GM18520 (cell line): ENCODE results near the gene FYB1.

Experiments used
- ATAC-seq: cut with Tn5 transposase; IDR thresholded peaks from one replicate; pipeline ENCODE4 v1.9.1; 2021; ENCODE audit not compliant: unreplicated experiment

FYB1 gene

DNA sequence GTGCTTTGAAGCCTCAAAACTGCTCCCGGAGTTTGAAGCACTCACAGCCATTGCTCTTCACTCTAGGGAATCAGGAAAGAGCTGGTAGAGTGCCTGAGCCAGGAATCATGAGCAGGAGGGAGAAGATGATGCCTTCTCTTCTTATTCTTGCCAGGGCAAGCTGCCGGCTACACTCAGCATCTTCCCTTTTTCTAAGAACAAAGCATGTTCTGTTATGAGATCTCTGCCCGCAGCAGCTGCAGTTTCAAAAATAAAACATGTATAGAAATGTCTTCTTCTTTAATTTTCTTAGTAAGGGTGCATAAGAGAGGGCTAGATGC, 87.3 kb downstream of the FYB1 start:
- no peak for ATAC-seq

GRCh38 chr5:39131210-39132127, 87.9 kb downstream of the FYB1 start:
- no peak for ATAC-seq

DNA sequence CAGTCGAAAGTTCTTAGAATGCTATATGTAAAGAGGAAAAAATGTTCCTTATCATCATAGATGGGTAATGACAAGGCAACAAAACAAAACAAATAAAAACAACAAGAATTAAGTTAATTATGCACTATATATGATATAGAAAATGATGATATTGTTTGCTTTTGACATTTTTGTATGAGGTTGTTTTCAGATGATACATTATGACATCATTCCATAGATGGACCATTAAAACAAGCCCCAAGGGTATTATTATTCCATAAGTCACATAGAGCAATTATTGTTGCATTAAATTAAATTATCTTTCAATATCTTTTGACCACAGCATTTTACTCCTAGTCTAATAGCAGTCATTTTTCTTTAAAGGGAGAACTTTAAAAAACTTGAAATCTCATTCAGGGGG, 88.6 kb downstream of the FYB1 start:
- ATAC-seq, result no peak

GRCh38 chr5:39121922-39122321, 97.4 kb downstream of the FYB1 start:
- no peak for ATAC-seq

DNA sequence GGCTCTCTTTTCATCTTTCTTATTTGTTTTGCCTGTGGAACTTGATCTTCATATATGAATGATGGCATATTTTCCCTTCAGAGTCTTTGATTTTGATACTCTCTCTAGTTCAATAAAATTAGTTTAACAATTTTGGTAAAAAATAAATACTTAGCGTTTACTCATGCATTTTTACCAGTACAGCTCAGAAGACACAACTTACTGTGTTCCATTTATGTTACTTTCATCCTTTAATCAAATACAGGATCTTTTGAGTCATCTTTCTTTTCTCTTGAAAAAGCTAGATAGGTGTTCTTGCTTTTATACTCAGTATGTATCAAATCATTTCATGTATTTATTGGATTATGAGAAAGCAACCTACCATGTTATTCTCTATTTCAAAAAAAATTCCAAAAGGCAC, 98.0 kb downstream of the FYB1 start:
- ATAC-seq, result no peak

DNA sequence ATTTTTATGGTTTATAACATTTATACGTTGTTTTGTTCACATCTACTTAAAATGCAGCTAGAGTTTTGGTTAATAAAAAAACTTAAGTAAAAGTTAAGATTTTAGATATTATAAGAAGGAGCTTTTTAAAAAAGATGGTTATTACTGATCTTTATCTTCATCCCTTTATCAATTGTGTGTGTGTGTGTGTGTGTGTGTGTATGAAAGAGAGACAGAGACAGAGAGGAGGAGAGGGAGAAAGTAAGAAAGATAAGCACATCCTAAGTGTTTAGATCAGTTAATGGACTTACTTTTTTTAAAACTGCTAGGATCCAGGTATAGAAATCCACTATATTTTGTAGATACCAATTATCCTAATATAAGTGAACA, 99.3 kb downstream of the FYB1 start:
- ATAC-seq, result no peak

DNA sequence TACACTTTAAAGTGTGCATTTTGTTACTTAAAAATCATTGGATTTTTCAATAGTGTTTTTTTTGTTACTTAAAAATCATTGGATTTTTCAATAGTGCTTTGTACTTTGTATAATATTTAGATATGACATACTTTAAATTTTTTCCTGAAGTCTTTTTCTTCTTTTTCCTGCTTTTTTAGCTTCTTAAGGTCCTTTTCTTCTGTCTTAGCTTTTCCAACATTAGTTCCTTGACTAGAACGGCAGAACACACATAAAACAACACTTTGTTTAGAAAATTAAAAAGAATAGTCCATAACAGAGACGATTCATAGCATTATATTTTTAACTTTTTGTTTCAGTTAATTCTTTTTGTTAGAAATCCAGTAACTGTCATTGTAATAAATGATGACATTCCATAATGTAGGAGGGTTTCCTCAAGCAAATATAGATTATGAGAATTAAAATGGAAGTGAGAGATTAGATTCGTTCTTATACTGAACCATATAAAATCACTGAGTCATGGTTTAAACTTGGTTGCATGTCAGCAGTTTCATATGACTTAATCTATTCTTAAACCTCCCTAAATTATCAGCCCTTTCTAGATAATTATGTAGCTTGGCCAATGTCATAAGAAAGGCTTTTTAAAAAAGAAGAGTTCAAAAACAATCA, 99.8 kb downstream of the FYB1 start:
- no peak for ATAC-seq

GRCh38 chr5:39118638-39119037, 100.7 kb downstream of the FYB1 start:
- no peak for ATAC-seq

DNA sequence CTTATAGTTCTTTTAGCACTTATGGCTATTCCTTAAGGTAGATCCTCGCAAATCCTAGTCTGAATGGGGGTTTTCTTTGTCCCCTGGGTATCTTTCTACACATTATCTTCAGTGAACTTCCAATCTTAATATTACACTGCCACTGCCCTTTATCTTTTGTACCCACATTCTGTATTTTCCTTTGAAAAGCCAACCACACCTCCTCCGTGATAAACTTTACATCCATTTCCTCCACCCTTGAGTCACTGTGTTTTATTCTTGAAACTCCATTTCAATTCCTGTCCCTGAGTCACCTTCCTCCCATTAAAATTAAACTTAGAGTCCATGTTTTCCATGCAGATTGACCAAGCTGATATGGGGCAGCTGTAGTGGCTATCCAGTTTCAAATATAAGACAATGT, 102.0 kb downstream of the FYB1 start:
- ATAC-seq, result no peak

- no peak for ATAC-seq
Measured at GRCh38 chr5:39116344-39117170, 102.8 kb downstream of the FYB1 start.

DNA sequence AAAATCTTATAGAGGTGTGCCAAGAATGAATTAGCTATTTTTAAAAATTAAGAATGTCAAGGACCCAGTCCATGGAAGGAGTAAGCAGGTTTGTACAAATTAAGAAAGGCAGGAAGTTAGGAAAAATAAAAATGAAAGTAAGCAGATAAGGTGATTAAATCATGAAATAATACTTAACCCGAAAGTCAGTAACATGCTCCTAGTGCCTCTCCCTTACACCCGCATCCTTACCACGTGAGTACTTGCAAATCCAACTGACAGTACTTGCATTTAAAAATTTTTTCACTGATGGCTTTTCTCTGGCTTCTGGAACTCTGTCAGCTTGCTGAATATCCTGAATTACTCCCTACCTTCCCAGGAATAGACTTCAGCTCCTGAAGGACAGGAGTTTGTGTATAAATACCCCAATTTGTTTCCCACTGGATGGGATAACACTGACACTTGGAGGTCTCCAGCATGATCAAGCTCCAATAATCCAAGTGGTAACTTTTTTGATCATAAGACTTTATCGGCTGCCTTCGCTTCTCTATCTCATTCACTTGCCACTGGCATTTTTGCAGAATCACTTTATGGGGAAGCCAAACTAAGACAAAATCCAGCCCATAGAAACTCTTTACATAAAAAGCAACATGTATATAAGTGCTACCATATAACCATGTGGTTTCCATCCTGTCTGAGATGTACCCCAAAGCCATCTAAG, 103.6 kb downstream of the FYB1 start:
- ATAC-seq, result no peak

DNA sequence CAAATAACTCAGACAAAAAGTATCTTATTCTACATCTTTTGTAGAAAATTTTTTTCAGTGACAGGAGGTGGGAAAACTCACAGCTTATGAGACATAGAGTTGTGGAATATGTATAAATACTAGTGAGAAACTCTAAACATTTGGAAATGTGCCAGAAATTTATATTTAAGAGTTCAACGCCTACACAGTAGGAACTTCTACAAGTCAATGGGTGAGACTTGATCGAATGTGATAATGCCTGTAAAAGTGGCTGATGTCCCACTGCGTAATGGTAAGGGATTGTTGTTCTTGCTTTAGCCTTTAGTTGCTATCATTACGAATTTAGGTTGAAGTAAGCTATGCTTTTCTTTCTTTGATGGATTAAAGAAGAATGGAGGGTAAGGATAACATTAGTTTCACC, 105.2 kb downstream of the FYB1 start:
- no peak for ATAC-seq

GRCh38 chr5:39113354-39113953, 105.9 kb downstream of the FYB1 start:
- ATAC-seq, result no peak

DNA sequence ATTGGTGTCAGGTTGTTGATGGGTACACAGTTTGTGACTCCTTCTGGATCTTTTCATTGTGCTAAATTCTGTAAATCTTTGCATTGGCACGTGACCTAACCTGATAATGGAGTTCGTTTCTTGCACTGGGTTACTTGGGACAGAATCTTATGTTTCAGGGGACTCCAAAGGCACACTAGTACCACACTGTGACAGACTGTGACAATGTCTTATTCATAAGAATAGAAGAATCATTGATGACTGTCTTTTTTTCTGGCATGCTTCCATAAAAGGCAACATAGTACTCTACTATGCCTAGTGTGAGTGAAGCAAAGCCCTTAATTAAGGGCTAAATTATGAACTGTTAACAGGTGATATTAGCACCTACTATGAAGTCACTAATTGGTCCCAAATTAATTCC, 109.8 kb downstream of the FYB1 start:
- ATAC-seq, result no peak

GRCh38 chr5:39108987-39109386, 110.4 kb downstream of the FYB1 start:
- ATAC-seq, result no peak

DNA sequence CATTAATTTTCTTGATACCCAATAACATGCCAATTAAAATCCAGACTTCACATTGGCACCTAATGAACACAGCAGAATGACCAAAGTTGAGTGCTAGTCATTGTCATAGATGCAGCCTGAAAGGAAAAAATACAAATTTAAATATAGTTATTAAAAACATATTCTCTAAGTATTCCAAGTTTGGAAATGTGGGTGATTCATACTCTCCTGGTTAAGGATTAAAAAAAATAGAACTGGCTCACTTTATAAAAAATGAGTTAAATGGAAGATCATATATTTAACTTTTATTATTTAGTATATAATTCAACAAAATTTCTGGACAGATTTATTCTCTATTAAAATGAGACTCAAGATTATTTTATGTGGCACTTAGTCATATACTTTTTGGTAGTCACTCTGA, 112.0 kb downstream of the FYB1 start:
- no peak for ATAC-seq

GRCh38 chr5:39106322-39106721, 113.0 kb downstream of the FYB1 start:
- no peak for ATAC-seq

DNA sequence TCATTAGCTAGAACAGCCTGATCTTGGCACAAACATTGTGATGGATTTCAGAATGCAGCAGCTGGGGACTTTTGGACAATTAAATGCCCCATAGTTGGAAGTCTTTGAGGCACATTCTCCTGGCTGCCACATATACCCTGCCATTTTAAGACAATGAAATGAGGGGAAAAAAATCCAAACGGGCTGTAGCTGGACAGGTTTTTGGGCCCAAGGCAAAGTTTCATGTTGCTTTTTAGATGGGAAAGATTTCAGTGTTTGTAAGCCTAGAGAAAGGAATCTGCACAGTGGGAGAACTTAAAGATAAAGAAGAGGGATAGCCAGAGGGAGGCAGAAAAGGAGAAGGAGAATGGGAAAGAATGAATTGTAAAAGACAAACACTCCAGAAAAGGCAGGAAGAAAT, 115.1 kb downstream of the FYB1 start:
- ATAC-seq, result no peak

DNA sequence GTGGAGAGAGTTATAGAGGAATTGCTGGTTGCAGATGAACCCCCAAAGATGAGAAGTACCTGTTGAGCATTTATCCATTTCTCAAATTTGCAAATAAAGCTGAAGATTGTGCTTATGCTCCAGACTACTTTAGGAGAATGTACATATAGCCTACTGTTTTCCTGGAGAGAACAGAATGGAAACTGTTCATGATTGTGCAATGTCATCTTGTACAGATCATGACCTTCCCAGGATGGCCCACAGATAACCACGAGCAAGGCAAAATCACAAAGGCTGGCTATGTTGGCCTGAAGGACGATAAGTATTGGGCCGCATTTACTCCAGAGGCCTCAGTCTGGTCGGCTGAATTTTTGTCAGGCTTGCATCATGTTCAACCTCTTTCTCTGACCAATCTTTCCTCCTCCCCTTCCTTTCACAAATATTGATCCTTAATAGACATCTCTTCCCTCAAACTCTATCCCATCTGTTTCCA, 116.6 kb downstream of the FYB1 start:
- no peak for ATAC-seq

DNA sequence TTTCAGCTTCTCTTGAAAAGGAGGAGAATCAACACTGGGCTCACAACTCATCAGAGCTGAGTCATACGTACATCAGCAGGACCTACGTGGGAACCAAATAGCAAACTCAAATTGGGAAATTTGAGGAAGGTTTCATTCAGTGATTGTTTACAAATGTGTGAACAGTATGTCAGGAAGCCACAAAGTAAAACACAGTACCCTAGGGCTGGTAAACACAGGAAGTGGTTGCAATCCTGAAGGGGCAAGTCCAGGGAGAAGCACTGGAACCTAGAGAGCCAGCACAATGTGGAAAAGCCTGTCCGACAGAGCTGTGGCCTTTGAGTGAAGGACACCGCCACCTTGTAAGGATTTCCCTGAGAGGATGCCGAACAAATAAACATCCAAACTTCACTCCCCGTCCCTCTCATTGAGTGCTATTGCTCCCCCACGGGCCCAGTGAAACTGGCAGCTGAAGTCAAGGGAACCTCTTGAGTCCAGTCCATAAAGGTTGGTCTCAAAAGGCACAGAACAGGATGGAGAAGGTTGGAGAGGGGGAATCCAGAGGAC, 118.4 kb downstream of the FYB1 start:
- ATAC-seq, result no peak
